Measurements from ENCODE around the gene GCNT3.

DNA sequence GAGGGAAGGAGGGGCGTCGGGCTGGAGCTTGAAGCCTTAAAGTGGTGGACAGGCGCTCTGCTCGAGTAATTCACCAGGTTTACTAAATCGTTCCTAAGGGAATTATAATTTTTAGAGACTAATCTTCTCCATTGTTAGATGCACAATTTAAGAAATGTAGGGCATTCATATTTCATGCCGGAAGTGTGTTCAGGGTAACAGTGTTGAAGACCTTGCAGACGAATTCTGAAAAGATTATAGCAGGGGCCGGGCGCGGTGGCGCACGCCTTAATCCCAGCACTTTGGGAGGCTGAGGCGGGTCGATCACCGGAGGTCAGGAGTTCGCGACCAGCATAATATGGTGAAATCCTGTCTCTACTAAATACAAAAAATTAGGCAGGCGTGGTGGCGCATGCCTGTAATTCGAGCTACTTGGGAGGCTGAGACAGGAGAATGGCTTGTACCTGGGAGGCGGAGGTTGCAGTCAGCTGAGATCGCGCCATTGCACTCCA lies 46.1 kb downstream of the GCNT3 start:
- no peak for TF ChIP-seq JUN (IDR thresholded peaks at IDR 0.05; ENCODE audit: borderline replicate concordance, insufficient read depth, insufficient read length, low read depth)
- no peak for TF ChIP-seq POLR2A (IDR thresholded peaks at IDR 0.05; ENCODE audit: low read depth, low read length)
- TF ChIP-seq, protein P1, sequence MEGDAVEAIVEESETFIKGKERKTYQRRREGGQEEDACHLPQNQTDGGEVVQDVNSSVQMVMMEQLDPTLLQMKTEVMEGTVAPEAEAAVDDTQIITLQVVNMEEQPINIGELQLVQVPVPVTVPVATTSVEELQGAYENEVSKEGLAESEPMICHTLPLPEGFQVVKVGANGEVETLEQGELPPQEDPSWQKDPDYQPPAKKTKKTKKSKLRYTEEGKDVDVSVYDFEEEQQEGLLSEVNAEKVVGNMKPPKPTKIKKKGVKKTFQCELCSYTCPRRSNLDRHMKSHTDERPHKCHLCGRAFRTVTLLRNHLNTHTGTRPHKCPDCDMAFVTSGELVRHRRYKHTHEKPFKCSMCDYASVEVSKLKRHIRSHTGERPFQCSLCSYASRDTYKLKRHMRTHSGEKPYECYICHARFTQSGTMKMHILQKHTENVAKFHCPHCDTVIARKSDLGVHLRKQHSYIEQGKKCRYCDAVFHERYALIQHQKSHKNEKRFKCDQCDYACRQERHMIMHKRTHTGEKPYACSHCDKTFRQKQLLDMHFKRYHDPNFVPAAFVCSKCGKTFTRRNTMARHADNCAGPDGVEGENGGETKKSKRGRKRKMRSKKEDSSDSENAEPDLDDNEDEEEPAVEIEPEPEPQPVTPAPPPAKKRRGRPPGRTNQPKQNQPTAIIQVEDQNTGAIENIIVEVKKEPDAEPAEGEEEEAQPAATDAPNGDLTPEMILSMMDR (IDR thresholded peaks at IDR 0.05; ENCODE audit: extremely low read depth in 1 of 2, insufficient read depth in 1 of 2, low read depth in 1 of 2, low read length in 2 of 2) = no peak
- no peak for TF ChIP-seq EZH2 (IDR thresholded peaks at IDR 0.05; ENCODE audit: borderline replicate concordance, low read depth, low read length, severe bottlenecking)
- no peak for TF ChIP-seq POLR2AphosphoS5 (IDR thresholded peaks at IDR 0.05; ENCODE audit: insufficient read depth, low read depth, low read length)
- no peak for TF ChIP-seq FOS (IDR thresholded peaks at IDR 0.05; ENCODE audit: borderline replicate concordance, insufficient read depth, low read length)
- no peak for TF ChIP-seq GATA2 (IDR thresholded peaks at IDR 0.05; ENCODE audit: insufficient read depth, insufficient read length, low read depth, low read length)

Measured in endothelial cell of umbilical vein (primary cell).